CD4-positive, alpha-beta T cell (primary cell): ENCODE measurements around the gene HAUS1. TPM values are rescaled to one million over a fixed set of nuclear protein-coding genes. Genes with fewer than 3 reads are reported as not detected.

Experiments used
- ATAC-seq: fragments of 200-7000 bp; cut with Tn5 transposase; one replicate; pipeline ENCODE4 v1.10.0; 2022; ENCODE audit warnings: mild to moderate bottlenecking; ENCODE audit not compliant: poor library complexity
- CTCF ChIA-PET: fragments of 350-600 bp; sonication (Branson Sonifier 250); formaldehyde crosslinking; loops from one replicate; lab custom pipeline; 2021; ENCODE audit warnings: antibody characterized with exemption, inconsistent platforms; lab: Charles Lee
- POLR2A ChIA-PET: fragments of 350-600 bp; sonication (Branson Sonifier 250); formaldehyde crosslinking; loops from one replicate; lab custom pipeline; 2021; ENCODE audit warnings: antibody characterized with exemption, inconsistent platforms; lab: Charles Lee
- DNase-seq, 14 experiments: peaks; one replicate each; pipeline ENCODE4 v3.0.0-alpha.2; 2013 to 2020; ENCODE audit warnings: mixed read lengths in 2 of 14
- H3K27ac ChIP-seq, 2 donors: one replicate each; pipeline versions ENCODE4 v1.5.1 to v1.7.0; 2013; ENCODE audit warnings: low read length in 2 of 2, low read depth in 1 of 2, mild to moderate bottlenecking in 1 of 2
- H3K27me3 ChIP-seq, 2 experiments: 1 replicate in 1 of 2; 2 replicates in 1 of 2; pipeline versions ENCODE4 v1.6.1 to v1.7.0; 2013; ENCODE audit warnings: low read length in 2 of 2, control low read depth in 1 of 2, mild to moderate bottlenecking in 1 of 2, moderate library complexity in 1 of 2; ENCODE audit not compliant: insufficient read depth in 2 of 2, control insufficient read depth in 1 of 2
- H3K36me3 ChIP-seq: one replicate; pipeline ENCODE4 v1.6.1; 2013; ENCODE audit warnings: low read length, control low read depth; ENCODE audit not compliant: insufficient read depth
- H3K4me1 ChIP-seq: one replicate; pipeline ENCODE4 v1.6.1; 2013; ENCODE audit warnings: low read length, control low read depth; ENCODE audit not compliant: insufficient read depth
- H3K4me3 ChIP-seq: one replicate; pipeline ENCODE4 v1.5.1; 2013; ENCODE audit warnings: mild to moderate bottlenecking, low read length, moderate library complexity
- H3K9me3 ChIP-seq, 2 experiments: 1 replicate in 1 of 2; 2 replicates in 1 of 2; pipeline versions ENCODE4 v1.6.1 to v1.7.0; 2013; ENCODE audit warnings: low read length in 2 of 2, mild to moderate bottlenecking in 2 of 2, control low read depth in 1 of 2, moderate library complexity in 1 of 2; ENCODE audit not compliant: control insufficient read depth in 1 of 2, insufficient read depth in 1 of 2
- H3K27ac Mint-ChIP-seq: one replicate; pipeline ENCODE4 v1.8.0; 2020; ENCODE audit warnings: mixed read lengths
- H3K27me3 Mint-ChIP-seq: one replicate; pipeline ENCODE4 v1.8.0; 2021; ENCODE audit warnings: mixed read lengths
- H3K36me3 Mint-ChIP-seq: one replicate; pipeline ENCODE4 v1.8.0; 2021; ENCODE audit warnings: low read depth, mixed read lengths
- H3K4me1 Mint-ChIP-seq: one replicate; pipeline ENCODE4 v1.8.0; 2021; ENCODE audit warnings: low read depth, mixed read lengths
- H3K4me3 Mint-ChIP-seq: one replicate; pipeline ENCODE4 v1.8.0; 2020; ENCODE audit warnings: mild to moderate bottlenecking, mixed read lengths
- H3K9me3 Mint-ChIP-seq: one replicate; pipeline ENCODE4 v1.8.0; 2020; ENCODE audit warnings: mixed read lengths
- CTCF ChIP-seq: fragments of 200-600 bp; IDR thresholded peaks from one replicate; pipeline ENCODE4 v1.8.0; 2022; ENCODE audit warnings: antibody characterized with exemption, mild to moderate bottlenecking
- intact Hi-C, 2 experiments: fragments of 100-400 bp; cut with DNase I in 1 of 2; cut with micrococcal nuclease in 1 of 2; formaldehyde crosslinking; loops; one replicate each; pipeline versions ENCODE4 v1.15.1 to v1.9.0; 2023 to 2025; cut with DNase I, micrococcal nuclease
- total RNA-seq, 174 experiments: library from RNA in 2 of 174; stranded (reverse) in 2 of 174; gene quantifications; one replicate each; pipeline ENCODE4 v1.2.3 and lab custom pipeline; 2021 to 2026

HAUS1 gene
- total RNA-seq, 2 experiments from 2014 or later, result 8.8 to 10.8 TPM

GRCh38 chr18:46152808-46153617 is 48.8 kb downstream of the HAUS1 start:
- Mint-ChIP-seq H3K27me3 (no peaks in the 10 kb centered on the region), H3K4me1 (peaks cover 69% of the 10 kb centered on the region), H3K9me3 (no peaks in the 10 kb centered on the region), H3K27ac (no peak overlapping the region), H3K36me3 (no peaks in the 10 kb centered on the region), H3K4me3 (no peak overlapping the region)
- peaks cover 83% of the 10 kb centered on the region for H3K4me1 ChIP-seq
- peaks cover 0 to 3% of the 10 kb centered on the region in 2 experiments for H3K9me3 ChIP-seq
- no peak for ATAC-seq
- POLR2A ChIA-PET, result no interaction called here
- TF ChIP-seq CTCF, result no peak
- H3K36me3 ChIP-seq, result no peaks in the 10 kb centered on the region
- H3K27ac ChIP-seq, result no peak overlapping the region
- H3K4me3 ChIP-seq, result no peak overlapping the region
- no peaks in the 10 kb centered on the region for H3K27me3 ChIP-seq
- CTCF ChIA-PET, result interaction anchor here (2.0 to 2.8 kb wide), 2 partner anchors 21 to 505 kb away, joined by 9 read pairs; a partner anchor contains a TSS
- no peak for DNase-seq
- intact Hi-C loops, result no loop called here

- ChIA-PET POLR2A (no interaction called here), CTCF (interaction anchor here (1.4 kb wide), 1 partner anchor 18 kb away, joined by 6 read pairs; a partner anchor contains a TSS)
- Mint-ChIP-seq H3K4me3 (peak overlapping the region; percentile 16), H3K9me3 (no peaks in the 10 kb centered on the region), H3K27ac (peak overlapping the region; percentile 78), H3K27me3 (no peaks in the 10 kb centered on the region), H3K4me1 (peaks cover 68% of the 10 kb centered on the region), H3K36me3 (no peaks in the 10 kb centered on the region)
- DNase-seq (peak in 11 of 14 experiments; percentile 8 to 88 (median 32)), ATAC-seq (peak; percentile 90)
- Histone ChIP-seq H3K27me3 (no peaks in the 10 kb centered on the region), H3K27ac (peak overlapping the region; percentile 62 to 84), H3K4me1 (peaks cover 83% of the 10 kb centered on the region), H3K9me3 (peaks cover 0 to 3% of the 10 kb centered on the region in 2 experiments), H3K36me3 (no peaks in the 10 kb centered on the region), H3K4me3 (peak overlapping the region; percentile 6)
- intact Hi-C loops, result loop anchor here in 1 of 2 experiments (2.0 kb wide), 1 partner anchor 17 kb away; no protein-coding TSS in a partner anchor
- no peak for TF ChIP-seq CTCF
These were observed 51.5 kb downstream of the HAUS1 start for GRCh38 chr18:46155641-46156051.

GRCh38 chr18:46156124-46156745 is 52.0 kb downstream of the HAUS1 start:
- Histone ChIP-seq H3K9me3 (peaks cover 0 to 3% of the 10 kb centered on the region in 2 experiments), H3K27ac (peak overlapping the region; percentile 62 to 84), H3K4me3 (peak overlapping the region; percentile 6), H3K27me3 (no peaks in the 10 kb centered on the region), H3K36me3 (no peaks in the 10 kb centered on the region), H3K4me1 (peaks cover 89% of the 10 kb centered on the region)
- intact Hi-C loops, result loop anchor here in 1 of 2 experiments (2.0 kb wide), 1 partner anchor 17 kb away; no protein-coding TSS in a partner anchor
- ChIA-PET POLR2A (no interaction called here), CTCF (interaction anchor here (1.4 to 3.9 kb wide), 2 partner anchors 17 kb away, joined by 6 to 28 read pairs; a partner anchor contains a TSS)
- Mint-ChIP-seq H3K9me3 (no peaks in the 10 kb centered on the region), H3K4me1 (peaks cover 73% of the 10 kb centered on the region), H3K27me3 (no peaks in the 10 kb centered on the region), H3K27ac (peak overlapping the region; percentile 78), H3K4me3 (peak overlapping the region; percentile 42), H3K36me3 (no peaks in the 10 kb centered on the region)
- DNase-seq (peak in 4 of 14 experiments; percentile 23 to 52 (median 34)), ATAC-seq (peak; percentile 41)
- TF ChIP-seq CTCF, result no peak
